Immature natural killer cell (primary cell): ENCODE results near the gene AADACL2. TPM values are rescaled to one million over a fixed set of nuclear protein-coding genes. Genes with fewer than 3 reads are reported as not detected.
"Not testable (repeated sequence)": the region's sequence is repeated elsewhere in the genome, so short reads cannot be mapped to it uniquely, and the experiment has no call there.

Experiments used
- DNase-seq, 3 donors: peaks; one replicate each; pipeline ENCODE4 v3.0.0; 2022; ENCODE audit warnings: mixed read lengths in 1 of 3
- H3K27ac Mint-ChIP-seq, 6 donors: one replicate each; pipeline ENCODE4 v1.8.0; 2020; ENCODE audit warnings: mixed read lengths in 6 of 6, mild to moderate bottlenecking in 5 of 6, inconsistent platforms in 4 of 6, moderate library complexity in 3 of 6
- H3K27me3 Mint-ChIP-seq, 3 donors: one replicate each; pipeline ENCODE4 v1.8.0; 2020 to 2021; ENCODE audit warnings: low read depth in 3 of 3, mild to moderate bottlenecking in 3 of 3, mixed read lengths in 3 of 3, moderate library complexity in 3 of 3, inconsistent platforms in 1 of 3
- H3K36me3 Mint-ChIP-seq, 3 donors: one replicate each; pipeline ENCODE4 v1.8.0; 2020; ENCODE audit warnings: mixed read lengths in 3 of 3, inconsistent platforms in 2 of 3, mild to moderate bottlenecking in 2 of 3
- H3K4me1 Mint-ChIP-seq, 2 donors: one replicate each; pipeline ENCODE4 v1.8.0; 2020; ENCODE audit warnings: inconsistent platforms in 2 of 2, mild to moderate bottlenecking in 2 of 2, mixed read lengths in 2 of 2, moderate library complexity in 1 of 2
- H3K4me3 Mint-ChIP-seq, 5 donors: one replicate each; pipeline ENCODE4 v1.8.0; 2020; ENCODE audit warnings: mild to moderate bottlenecking in 5 of 5, mixed read lengths in 5 of 5, inconsistent platforms in 3 of 5, moderate library complexity in 3 of 5
- H3K9me3 Mint-ChIP-seq, 6 donors: one replicate each; pipeline ENCODE4 v1.8.0; 2020; ENCODE audit warnings: mild to moderate bottlenecking in 6 of 6, mixed read lengths in 6 of 6, inconsistent platforms in 4 of 6, moderate library complexity in 3 of 6
- polyA plus RNA-seq, 3 donors: library from polyadenylated mRNA; unstranded; fragments of 300-500 nt; fragmentation: Illumina TruSeq; gene quantifications; one replicate each; pipeline ENCODE4 v1.2.3, GENCODE V29; 2021

Gene AADACL2
- polyA plus RNA-seq, 3 donors from 2014 or later = not detected

DNA sequence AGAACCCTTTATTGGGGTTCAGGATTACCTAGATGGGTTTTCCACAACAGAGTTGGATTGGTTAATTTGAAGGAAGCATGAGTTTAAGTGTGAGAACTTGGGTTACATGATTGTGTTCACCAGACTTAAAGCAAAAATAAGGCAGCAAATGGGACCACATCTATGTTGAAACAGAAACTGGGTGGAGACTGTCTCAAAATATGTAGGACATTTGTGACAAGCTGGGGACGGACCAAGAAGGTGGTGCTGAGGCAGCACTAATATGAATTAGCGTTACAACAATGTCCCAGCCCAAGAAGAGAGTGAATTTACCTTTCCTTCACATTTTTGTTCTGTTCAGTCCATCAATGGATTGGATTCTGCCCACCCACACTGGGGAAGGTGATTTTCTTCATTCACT is 866 bp upstream of the AADACL2 start:
- no peak overlapping the region for H3K4me3 Mint-ChIP-seq
- H3K9me3 Mint-ChIP-seq = peaks cover 0 to 2% (median under 1%) of the 10 kb centered on the region in 6 donors
- H3K27ac Mint-ChIP-seq = no peak overlapping the region
- no peak for DNase-seq
- no peaks in the 10 kb centered on the region for H3K36me3 Mint-ChIP-seq
- H3K27me3 Mint-ChIP-seq = peaks cover 0 to 9% (median 2%) of the 10 kb centered on the region in 3 donors
- no peaks in the 10 kb centered on the region for H3K4me1 Mint-ChIP-seq

DNA sequence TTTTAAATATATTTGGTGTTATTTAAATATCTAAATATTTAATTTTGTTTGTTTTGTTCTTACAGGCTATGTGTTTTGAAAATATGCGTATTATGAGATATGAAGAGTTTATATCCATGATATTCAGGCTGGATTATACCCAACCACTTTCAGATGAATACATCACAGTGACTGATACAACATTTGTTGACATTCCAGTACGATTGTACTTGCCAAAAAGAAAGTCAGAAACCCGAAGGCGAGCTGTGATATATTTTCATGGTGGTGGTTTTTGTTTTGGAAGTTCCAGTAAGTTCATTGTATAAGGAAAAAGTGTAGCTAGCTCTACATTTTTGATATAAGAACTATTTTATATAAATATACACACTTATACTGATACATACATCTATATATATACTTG is 6.9 kb downstream of the AADACL2 start:
- peaks cover 0 to 2% (median 0%) of the 10 kb centered on the region in 6 donors for H3K9me3 Mint-ChIP-seq
- H3K4me3 Mint-ChIP-seq = no peak overlapping the region
- H3K4me1 Mint-ChIP-seq = no peaks in the 10 kb centered on the region

DNA sequence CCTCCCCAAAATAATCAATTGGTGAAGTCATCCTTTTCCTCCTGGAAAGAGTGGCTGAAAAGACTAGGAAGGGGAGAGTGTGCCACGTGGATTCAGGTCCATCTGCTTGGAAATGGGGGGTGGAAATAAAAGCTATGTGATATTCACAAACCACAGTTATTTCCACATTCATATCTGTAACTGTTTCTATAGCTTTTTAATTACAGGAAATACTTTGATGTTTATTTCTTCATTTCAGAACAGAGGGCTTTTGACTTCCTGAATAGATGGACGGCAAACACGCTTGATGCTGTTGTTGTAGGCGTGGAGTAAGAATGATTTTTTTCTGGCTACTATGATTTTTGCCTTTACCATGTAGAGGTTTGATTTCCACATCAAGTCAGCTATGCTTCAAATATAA is 10.1 kb downstream of the AADACL2 start:
- Mint-ChIP-seq H3K4me3 (no peak overlapping the region), H3K27ac (no peak overlapping the region), H3K27me3 (peaks cover 0 to 4% (median 0%) of the 10 kb centered on the region in 3 donors), H3K4me1 (no peaks in the 10 kb centered on the region), H3K9me3 (peaks cover 0 to 4% (median 0%) of the 10 kb centered on the region in 6 donors), H3K36me3 (no peaks in the 10 kb centered on the region)
- DNase-seq = no peak

More for the DNA sequence above, 6.9 kb downstream of the AADACL2 start:
- peaks cover 0 to 9% (median 0%) of the 10 kb centered on the region in 3 donors for H3K27me3 Mint-ChIP-seq
- no peak for DNase-seq
- no peak overlapping the region for H3K27ac Mint-ChIP-seq
- H3K36me3 Mint-ChIP-seq = no peaks in the 10 kb centered on the region

DNA sequence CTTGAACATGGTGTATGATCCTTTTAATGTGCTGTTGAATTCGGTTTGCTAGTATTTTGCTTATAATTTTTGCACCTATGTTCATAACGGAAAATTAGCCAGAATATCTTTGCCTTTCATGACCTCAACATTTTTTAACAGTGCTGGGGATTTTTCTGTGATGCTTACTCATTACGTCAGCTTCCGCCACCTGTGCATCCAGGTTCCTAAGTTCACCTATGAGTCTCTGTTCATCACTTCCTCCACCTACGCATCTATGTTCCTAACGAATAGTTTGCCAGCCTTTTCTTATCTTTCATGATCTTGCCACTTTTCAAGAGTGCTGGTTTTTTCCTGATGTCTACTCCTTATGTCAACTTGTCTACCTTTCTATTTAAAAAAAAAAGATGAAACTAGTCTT is 16.5 kb downstream of the AADACL2 start:
- no peak overlapping the region for H3K4me3 Mint-ChIP-seq
- H3K27me3 Mint-ChIP-seq = peaks cover 0 to 9% (median 2%) of the 10 kb centered on the region in 3 donors
- H3K4me1 Mint-ChIP-seq = no peaks in the 10 kb centered on the region
- H3K9me3 Mint-ChIP-seq = peaks cover 0 to 9% (median 2%) of the 10 kb centered on the region in 6 donors
- no peaks in the 10 kb centered on the region for H3K36me3 Mint-ChIP-seq
- H3K27ac Mint-ChIP-seq = no peak overlapping the region
- no peak for DNase-seq

DNA sequence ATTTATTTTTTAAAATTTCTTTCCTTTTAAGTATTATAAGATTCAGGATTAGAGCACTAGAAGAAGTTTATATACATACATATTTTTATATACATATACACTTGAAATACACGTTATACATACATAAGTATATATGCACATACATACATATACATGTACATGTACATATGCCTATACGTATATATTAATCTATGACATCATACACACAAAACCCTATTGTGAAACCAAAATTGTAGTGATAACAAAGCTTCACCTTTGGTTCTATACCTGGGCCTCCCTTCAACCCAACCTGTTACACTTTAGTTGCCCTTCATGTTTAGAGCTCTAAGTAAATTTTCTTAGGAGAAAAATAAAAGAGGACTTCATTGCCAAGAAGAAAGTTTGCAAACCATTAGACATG is 17.0 kb downstream of the AADACL2 start:
- no peak overlapping the region for H3K4me3 Mint-ChIP-seq
- DNase-seq = no peak
- H3K36me3 Mint-ChIP-seq = no peaks in the 10 kb centered on the region
- peaks cover 0 to 9% (median 2%) of the 10 kb centered on the region in 6 donors for H3K9me3 Mint-ChIP-seq
- no peak overlapping the region for H3K27ac Mint-ChIP-seq
- H3K4me1 Mint-ChIP-seq = no peaks in the 10 kb centered on the region
- H3K27me3 Mint-ChIP-seq = peaks cover 0 to 9% (median 2%) of the 10 kb centered on the region in 3 donors

DNA sequence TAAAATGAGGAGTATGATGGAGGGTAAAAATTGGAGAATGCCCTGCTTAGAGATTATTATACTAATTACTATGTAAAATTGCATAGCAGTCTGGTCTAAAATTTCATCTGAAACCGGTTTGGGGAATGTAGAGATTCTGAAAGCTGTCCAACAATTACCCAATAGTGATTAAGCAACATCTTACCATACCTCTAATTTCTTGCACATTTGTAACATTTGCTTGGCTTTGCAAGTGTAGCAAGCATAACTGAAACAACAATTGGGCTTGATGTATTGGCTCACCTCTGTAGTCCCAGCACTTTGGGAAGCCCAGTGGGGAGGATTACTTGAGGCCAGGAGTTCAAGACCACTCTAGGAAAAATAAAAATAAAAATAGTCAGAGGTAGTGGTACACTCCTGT is 17.4 kb downstream of the AADACL2 start:
- Mint-ChIP-seq H3K27ac (no peak overlapping the region), H3K27me3 (peaks cover 0 to 9% (median 2%) of the 10 kb centered on the region in 3 donors)

DNA sequence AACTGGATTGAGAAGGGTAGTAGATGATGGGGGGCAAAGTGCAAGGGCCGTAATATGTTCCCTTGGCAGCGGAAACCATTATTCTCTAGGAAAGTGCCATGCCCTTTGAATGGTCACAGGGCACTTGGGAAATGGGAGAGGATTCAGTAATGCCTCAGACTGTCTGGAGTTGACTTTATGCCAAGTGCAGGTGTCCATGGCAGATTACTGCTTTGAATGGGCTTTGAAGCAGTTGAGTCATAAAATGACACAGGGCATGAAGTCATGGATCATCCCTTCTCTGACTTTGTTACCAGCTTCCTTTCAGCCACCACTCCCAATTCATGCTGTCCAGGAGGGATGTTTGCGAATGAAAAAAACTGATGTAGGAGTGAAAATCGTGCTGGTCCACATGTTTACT is 20.1 kb downstream of the AADACL2 start:
- peaks cover 0 to 5% (median 2%) of the 10 kb centered on the region in 6 donors for H3K9me3 Mint-ChIP-seq
- H3K27me3 Mint-ChIP-seq = peaks cover 0 to 5% (median 2%) of the 10 kb centered on the region in 3 donors
- H3K27ac Mint-ChIP-seq = no peak overlapping the region
- no peaks in the 10 kb centered on the region for H3K4me1 Mint-ChIP-seq
- no peak for DNase-seq
- H3K4me3 Mint-ChIP-seq = no peak overlapping the region
- no peaks in the 10 kb centered on the region for H3K36me3 Mint-ChIP-seq

More for the DNA sequence above, 17.4 kb downstream of the AADACL2 start:
- Mint-ChIP-seq H3K4me3 (no peak overlapping the region), H3K4me1 (no peaks in the 10 kb centered on the region), H3K36me3 (no peaks in the 10 kb centered on the region), H3K9me3 (peaks cover 0 to 9% (median 2%) of the 10 kb centered on the region in 6 donors)
- no peak for DNase-seq

DNA sequence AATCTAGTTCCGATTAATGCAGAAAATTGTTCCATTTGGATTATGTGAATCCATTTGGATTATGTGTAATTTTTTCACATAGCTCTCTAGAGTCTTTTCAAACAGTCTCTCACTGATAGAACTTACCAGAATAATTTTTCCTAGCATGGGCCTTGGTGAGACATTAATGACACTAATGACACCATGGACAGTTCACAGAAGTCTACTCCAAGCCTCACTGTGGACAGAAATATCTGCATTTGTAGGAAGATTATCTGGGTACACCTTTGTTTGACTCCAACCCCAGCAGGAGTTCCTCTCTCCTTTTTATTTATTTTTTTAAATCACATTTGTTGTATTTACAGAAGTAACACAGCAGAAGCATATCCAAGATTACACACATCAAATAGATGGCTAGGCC is 27.9 kb downstream of the AADACL2 start:
- peaks cover 0 to 3% (median 0%) of the 10 kb centered on the region in 6 donors for H3K9me3 Mint-ChIP-seq
- H3K36me3 Mint-ChIP-seq = no peaks in the 10 kb centered on the region
- H3K4me3 Mint-ChIP-seq = no peak overlapping the region
- DNase-seq = no peak
- H3K4me1 Mint-ChIP-seq = no peaks in the 10 kb centered on the region
- no peak overlapping the region for H3K27ac Mint-ChIP-seq
- H3K27me3 Mint-ChIP-seq = peaks cover 0 to 3% (median 0%) of the 10 kb centered on the region in 3 donors

DNA sequence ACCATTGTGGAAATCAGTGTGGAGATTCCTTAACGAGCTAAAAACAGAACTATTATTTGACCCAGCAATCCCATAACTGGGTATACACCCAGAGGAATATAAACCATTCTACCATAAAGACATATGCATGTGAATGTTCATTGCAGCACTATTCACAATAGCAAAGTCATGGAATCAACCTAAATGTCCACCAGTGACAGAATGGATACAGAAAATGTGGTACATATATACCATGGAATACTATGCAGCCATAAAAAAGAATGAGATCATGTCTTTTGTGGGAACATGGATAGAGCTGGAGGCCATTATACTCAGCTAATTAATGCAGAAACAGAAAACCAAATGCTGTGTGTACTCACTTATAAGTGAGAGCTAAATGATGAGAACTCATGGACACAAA is 31.0 kb downstream of the AADACL2 start:
- H3K9me3 Mint-ChIP-seq, DNase-seq, H3K36me3 Mint-ChIP-seq, H3K27me3 Mint-ChIP-seq, H3K4me3 Mint-ChIP-seq, H3K4me1 Mint-ChIP-seq, H3K27ac Mint-ChIP-seq: not testable (repeated sequence)

DNA sequence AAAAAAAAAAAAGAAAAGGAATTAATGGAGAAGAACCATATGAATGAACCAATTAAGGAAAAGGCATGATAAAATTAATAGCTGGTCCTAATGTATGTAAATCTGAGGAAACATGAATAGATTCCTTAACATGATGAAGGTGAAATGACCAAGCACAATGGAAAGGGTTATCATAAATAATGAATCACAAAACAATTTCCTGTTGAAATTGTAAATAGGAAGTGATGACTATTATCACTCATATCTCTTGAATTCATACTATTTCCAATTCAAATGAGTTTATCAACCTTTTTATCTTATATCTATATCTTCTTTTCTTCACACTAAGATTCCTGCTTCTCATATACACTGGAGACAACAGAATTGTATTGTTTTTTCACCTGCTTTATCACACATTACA is 32.0 kb downstream of the AADACL2 start:
- Mint-ChIP-seq H3K27me3 (peaks cover 0 to 3% (median 0%) of the 10 kb centered on the region in 3 donors), H3K4me1 (no peaks in the 10 kb centered on the region), H3K4me3 (no peak overlapping the region), H3K36me3 (no peaks in the 10 kb centered on the region), H3K9me3 (peaks cover 0 to 3% (median 0%) of the 10 kb centered on the region in 6 donors), H3K27ac (no peak overlapping the region)
- DNase-seq = no peak

DNA sequence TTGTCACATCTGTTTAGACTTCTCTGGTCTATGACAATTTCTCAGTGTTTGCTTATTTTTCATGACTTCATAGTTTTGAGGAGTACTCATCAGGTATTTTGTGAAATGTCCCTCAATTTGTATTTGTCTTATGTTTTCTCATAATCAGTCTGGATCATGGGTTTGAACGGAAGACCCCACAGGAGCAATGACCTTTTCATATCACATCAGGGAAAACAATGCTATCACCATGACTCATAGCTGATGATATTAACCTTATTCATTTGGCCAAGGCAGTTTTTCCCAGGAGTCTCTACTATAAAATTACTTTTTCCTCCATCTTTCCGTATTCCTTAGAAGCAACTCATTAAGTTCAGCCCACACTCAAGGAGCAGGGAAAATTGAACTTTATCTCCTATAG is 32.7 kb downstream of the AADACL2 start:
- Mint-ChIP-seq H3K27me3 (peaks cover 0 to 3% (median 0%) of the 10 kb centered on the region in 3 donors), H3K4me3 (no peak overlapping the region), H3K4me1 (no peaks in the 10 kb centered on the region), H3K27ac (no peak overlapping the region), H3K36me3 (no peaks in the 10 kb centered on the region), H3K9me3 (peaks cover 0 to 3% (median 0%) of the 10 kb centered on the region in 6 donors)
- DNase-seq = no peak

DNA sequence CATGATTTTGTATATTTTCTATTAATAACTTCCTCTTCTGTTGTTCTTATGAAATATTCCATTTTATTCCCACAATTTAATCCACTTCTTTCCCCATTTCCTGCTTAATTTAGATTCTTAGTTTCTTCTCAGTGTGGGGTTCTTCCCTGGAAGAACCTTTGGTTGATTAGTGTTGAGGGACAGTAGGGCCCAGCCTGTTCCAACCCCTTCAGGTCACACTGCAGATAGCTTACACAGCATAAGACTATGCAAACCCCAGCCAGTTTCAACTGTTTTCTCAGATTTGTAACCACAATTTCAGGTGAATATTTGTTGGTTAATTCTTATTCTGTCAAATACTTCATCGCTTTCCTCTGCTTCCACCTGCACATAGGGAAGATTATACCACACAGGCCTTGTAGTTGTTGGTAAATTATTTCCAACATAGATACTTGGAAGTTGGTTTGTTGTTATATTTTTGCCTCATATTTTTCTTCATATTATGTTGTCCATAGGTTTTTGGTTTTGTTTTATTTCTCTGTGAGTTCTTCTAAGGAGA is 34.7 kb downstream of the AADACL2 start:
- Mint-ChIP-seq H3K36me3 (no peaks in the 10 kb centered on the region), H3K4me3 (no peak overlapping the region)
- no peak for DNase-seq

DNA sequence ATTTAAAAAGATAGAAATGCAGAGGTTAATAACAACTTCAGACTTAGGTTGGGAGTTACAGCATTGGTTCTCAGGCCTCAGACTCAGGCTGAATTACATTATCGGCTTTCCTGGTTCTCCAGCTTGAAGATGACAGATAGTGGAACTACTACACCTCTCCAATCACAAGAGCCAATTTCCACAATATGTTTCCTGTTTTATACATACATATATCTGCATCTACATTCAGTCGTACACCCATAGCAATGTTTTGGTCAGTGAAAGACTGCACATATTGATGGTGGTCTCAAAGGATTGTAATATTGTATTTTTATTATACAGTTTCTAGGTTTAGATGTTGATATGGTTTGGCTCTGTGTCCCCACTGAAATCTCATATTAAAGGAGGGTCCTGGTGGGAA is 35.4 kb downstream of the AADACL2 start:
- Mint-ChIP-seq H3K36me3 (no peaks in the 10 kb centered on the region), H3K4me3 (no peak overlapping the region), H3K9me3 (peaks cover 0 to 3% (median 0%) of the 10 kb centered on the region in 6 donors), H3K4me1 (no peaks in the 10 kb centered on the region), H3K27me3 (peaks cover 0 to 3% (median 3%) of the 10 kb centered on the region in 3 donors), H3K27ac (no peak overlapping the region)
- DNase-seq = no peak

More for the DNA sequence above, 34.7 kb downstream of the AADACL2 start:
- Mint-ChIP-seq H3K27me3 (peaks cover 0 to 3% (median 3%) of the 10 kb centered on the region in 3 donors), H3K9me3 (peaks cover 0 to 3% (median 0%) of the 10 kb centered on the region in 6 donors), H3K27ac (no peak overlapping the region), H3K4me1 (no peaks in the 10 kb centered on the region)

DNA sequence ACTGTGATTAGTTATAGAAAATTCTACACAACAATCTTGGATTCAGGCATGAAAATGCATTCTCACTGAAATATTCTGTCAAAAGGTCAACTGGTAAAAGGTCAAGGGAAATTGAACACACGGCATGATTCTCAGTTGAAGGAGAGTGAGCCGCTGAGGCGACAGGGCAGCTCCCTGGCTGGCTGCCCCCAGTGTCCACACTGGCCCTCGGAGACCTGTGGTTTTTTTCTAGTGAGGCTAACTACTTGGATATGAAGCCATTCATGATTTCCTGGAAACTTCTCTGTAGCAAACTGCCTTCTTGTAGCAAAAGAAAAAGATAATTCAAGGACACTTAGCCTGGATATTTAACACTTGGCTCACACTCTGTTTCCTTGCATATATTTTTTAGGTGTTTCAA is 37.2 kb downstream of the AADACL2 start:
- Mint-ChIP-seq H3K27me3 (peaks cover 2 to 3% (median 3%) of the 10 kb centered on the region in 3 donors), H3K27ac (no peak overlapping the region), H3K4me3 (no peak overlapping the region), H3K9me3 (peaks cover 0 to 4% (median 0%) of the 10 kb centered on the region in 6 donors), H3K4me1 (no peaks in the 10 kb centered on the region), H3K36me3 (no peaks in the 10 kb centered on the region)
- no peak for DNase-seq
